ENCODE data around the gene ZNF462. TPM values are rescaled to one million over a fixed set of nuclear protein-coding genes. Genes with fewer than 3 reads are reported as not detected.

The ZNF462 gene
- total RNA-seq, 3 donors from 2014 or later (not counting 1 experiment from before 2014, with no cell fraction given) = 0.33 to 0.93 (median 0.35) TPM

GRCh38 chr9:106862110-106862820 lies 701 bp upstream of the ZNF462 start:
- Mint-ChIP-seq H3K27ac (peak overlapping the region in 1 of 2 donors; percentile 65), H3K9me3 (no peaks in the 10 kb centered on the region), H3K4me1 (peaks cover 56 to 59% of the 10 kb centered on the region in 2 donors), H3K4me3 (peak overlapping the region; percentile 85), H3K36me3 (no peaks in the 10 kb centered on the region), H3K27me3 (ENCODE audit: low read depth in 2 of 2) (peaks cover 66 to 81% of the 10 kb centered on the region in 2 donors)
- TF ChIP-seq CTCF (IDR thresholded peaks at IDR 0.05) = no peak
- Histone ChIP-seq H3K36me3 (ENCODE audit: control insufficient read depth, insufficient read depth, low read length) (no peaks in the 10 kb centered on the region), H3K27ac (ENCODE audit: low read length) (no peak overlapping the region), H3K4me1 (ENCODE audit: control insufficient read depth, insufficient read depth, low read length) (peaks cover 47% of the 10 kb centered on the region), H3K27me3 (ENCODE audit: control insufficient read depth, insufficient read depth, low read length) (peaks cover 62% of the 10 kb centered on the region), H3K4me3 (ENCODE audit: low read length) (peak overlapping the region; percentile 45), H3K9me3 (ENCODE audit: control insufficient read depth, insufficient read depth, low read length) (no peaks in the 10 kb centered on the region)
- ATAC-seq (peak in 1 of 3 donors; percentile 40), DNase-seq (no peak)
- intact Hi-C loops (cut with micrococcal nuclease) = no loop called here
- 2% methylated on average over 31 of the region's 32 CpGs for WGBS (ENCODE audit: insufficient coverage)

- H3K4me1 Mint-ChIP-seq = peaks cover 48 to 53% of the 10 kb centered on the region in 2 donors
- peaks cover 48% of the 10 kb centered on the region for H3K27me3 ChIP-seq (ENCODE audit: control insufficient read depth, insufficient read depth, low read length)
- H3K9me3 Mint-ChIP-seq = no peaks in the 10 kb centered on the region
- H3K9me3 ChIP-seq (ENCODE audit: control insufficient read depth, insufficient read depth, low read length) = no peaks in the 10 kb centered on the region
- intact Hi-C loops (cut with micrococcal nuclease) = no loop called here
- H3K4me3 ChIP-seq (ENCODE audit: low read length) = peak overlapping the region; percentile 45
- H3K27me3 Mint-ChIP-seq (ENCODE audit: low read depth in 2 of 2) = peaks cover 61 to 68% of the 10 kb centered on the region in 2 donors
- ATAC-seq (no peak), DNase-seq (no peak)
- TF ChIP-seq CTCF (IDR thresholded peaks at IDR 0.05) = no peak
- H3K4me3 Mint-ChIP-seq = peak overlapping the region; percentile 85
- no peak overlapping the region for H3K27ac ChIP-seq (ENCODE audit: low read length)
- 37% methylated on average over 10 of the region's 11 CpGs for WGBS (ENCODE audit: insufficient coverage)
- H3K27ac Mint-ChIP-seq = peak overlapping the region; percentile 63 to 65
- no peaks in the 10 kb centered on the region for H3K36me3 Mint-ChIP-seq
- H3K36me3 ChIP-seq (ENCODE audit: control insufficient read depth, insufficient read depth, low read length) = no peaks in the 10 kb centered on the region
- H3K4me1 ChIP-seq (ENCODE audit: control insufficient read depth, insufficient read depth, low read length) = peaks cover 47% of the 10 kb centered on the region
Measured at GRCh38 chr9:106864373-106865143, 1.6 kb downstream of the ZNF462 start.

GRCh38 chr9:106866243-106866642 lies 3.3 kb downstream of the ZNF462 start:
- DNase-seq = no peak
- WGBS (ENCODE audit: insufficient coverage) = 88% methylated on average over 1 of the region's 1 CpG
- intact Hi-C loops (cut with micrococcal nuclease) = no loop called here

More at GRCh38 chr9:106866243-106866642, 3.3 kb downstream of the ZNF462 start:
- Histone ChIP-seq H3K27ac (ENCODE audit: low read length) (no peak overlapping the region), H3K27me3 (ENCODE audit: control insufficient read depth, insufficient read depth, low read length) (peaks cover 35% of the 10 kb centered on the region), H3K4me3 (ENCODE audit: low read length) (no peak overlapping the region), H3K4me1 (ENCODE audit: control insufficient read depth, insufficient read depth, low read length) (peaks cover 31% of the 10 kb centered on the region), H3K9me3 (ENCODE audit: control insufficient read depth, insufficient read depth, low read length) (no peaks in the 10 kb centered on the region), H3K36me3 (ENCODE audit: control insufficient read depth, insufficient read depth, low read length) (no peaks in the 10 kb centered on the region)
- TF ChIP-seq CTCF (IDR thresholded peaks at IDR 0.05) = no peak
- Mint-ChIP-seq H3K27me3 (ENCODE audit: low read depth in 2 of 2) (peaks cover 45 to 52% of the 10 kb centered on the region in 2 donors), H3K9me3 (no peaks in the 10 kb centered on the region), H3K4me1 (peaks cover 32 to 37% of the 10 kb centered on the region in 2 donors), H3K36me3 (no peaks in the 10 kb centered on the region), H3K27ac (no peak overlapping the region), H3K4me3 (no peak overlapping the region)
- no peak for ATAC-seq
